Measurements from ENCODE around the gene SENP6.

SENP6 gene

DNA sequence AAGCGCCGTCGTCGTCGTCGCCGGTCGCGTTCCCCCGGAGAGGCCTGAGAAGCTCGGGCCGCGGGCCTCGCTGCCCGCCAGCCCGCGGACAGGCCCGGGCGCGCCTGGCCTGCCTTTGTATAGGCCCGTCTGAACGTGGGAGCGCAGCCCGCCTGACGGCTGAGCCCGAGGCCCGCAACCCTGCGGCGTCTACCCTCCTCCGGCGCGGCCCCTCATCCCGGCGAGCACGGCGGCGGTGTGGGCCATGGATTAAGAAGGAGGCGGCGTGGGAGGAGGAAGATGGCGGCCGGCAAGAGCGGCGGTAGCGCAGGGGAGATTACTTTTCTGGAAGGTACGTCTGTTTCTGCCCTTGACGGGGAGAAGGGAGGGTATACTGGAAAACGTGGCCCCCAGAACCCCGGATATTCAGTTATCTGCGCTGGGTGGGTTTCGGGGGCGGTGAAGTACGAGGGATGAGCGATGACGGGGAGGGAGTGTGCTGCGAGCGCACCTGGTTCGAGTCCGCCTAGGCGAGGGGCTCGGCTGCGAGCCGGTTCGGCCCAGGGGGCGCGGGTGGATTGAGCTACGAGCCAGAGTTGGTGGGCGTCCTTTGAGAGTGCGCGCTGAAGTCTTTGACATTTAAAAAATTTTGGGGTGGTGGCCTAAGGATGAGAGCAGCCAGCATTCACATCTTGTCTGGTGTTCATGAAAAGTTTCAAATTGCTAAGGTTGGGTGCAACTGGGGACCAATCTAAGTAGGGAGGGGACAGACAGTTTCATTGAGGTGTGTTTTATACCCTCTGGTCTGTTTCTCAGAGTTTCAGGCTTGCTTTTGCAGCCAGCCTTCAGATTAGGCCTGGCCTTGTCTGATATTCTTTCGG lies 796 bp downstream of the SENP6 start:
- TF ChIP-seq ESRRG (CRISPR knock-in tag; IDR thresholded peaks at IDR 0.05) (no peak), RARB (CRISPR knock-in tag; IDR thresholded peaks at IDR 0.05) (no peak), ZFP3 (CRISPR knock-in tag; IDR thresholded peaks at IDR 0.05) (no peak), ZC3H10 (CRISPR knock-in tag; IDR thresholded peaks at IDR 0.05) (no peak), ZNF565 (CRISPR knock-in tag; conservative IDR thresholded peaks at IDR 0.05; ENCODE audit: low read depth) (no peak), BACH2 (CRISPR knock-in tag; IDR thresholded peaks at IDR 0.05; ENCODE audit: borderline replicate concordance) (no peak), ZNF8 (CRISPR knock-in tag; IDR thresholded peaks at IDR 0.05) (no peak), OSR1 (CRISPR knock-in tag; IDR thresholded peaks at IDR 0.05) (no peak), GLIS3 (CRISPR knock-in tag; IDR thresholded peaks at IDR 0.05) (no peak), ZNF70 (CRISPR knock-in tag; IDR thresholded peaks at IDR 0.05) (no peak), ARNTL (CRISPR knock-in tag; IDR thresholded peaks at IDR 0.05; ENCODE audit: borderline replicate concordance, low read depth) (no peak), CSDC2 (CRISPR knock-in tag; IDR thresholded peaks at IDR 0.05) (no peak), ZFP30 (CRISPR knock-in tag; IDR thresholded peaks at IDR 0.05) (no peak), PPARA (CRISPR knock-in tag; IDR thresholded peaks at IDR 0.05; ENCODE audit: borderline replicate concordance) (no peak)
- TF ChIP-seq, protein P1, sequence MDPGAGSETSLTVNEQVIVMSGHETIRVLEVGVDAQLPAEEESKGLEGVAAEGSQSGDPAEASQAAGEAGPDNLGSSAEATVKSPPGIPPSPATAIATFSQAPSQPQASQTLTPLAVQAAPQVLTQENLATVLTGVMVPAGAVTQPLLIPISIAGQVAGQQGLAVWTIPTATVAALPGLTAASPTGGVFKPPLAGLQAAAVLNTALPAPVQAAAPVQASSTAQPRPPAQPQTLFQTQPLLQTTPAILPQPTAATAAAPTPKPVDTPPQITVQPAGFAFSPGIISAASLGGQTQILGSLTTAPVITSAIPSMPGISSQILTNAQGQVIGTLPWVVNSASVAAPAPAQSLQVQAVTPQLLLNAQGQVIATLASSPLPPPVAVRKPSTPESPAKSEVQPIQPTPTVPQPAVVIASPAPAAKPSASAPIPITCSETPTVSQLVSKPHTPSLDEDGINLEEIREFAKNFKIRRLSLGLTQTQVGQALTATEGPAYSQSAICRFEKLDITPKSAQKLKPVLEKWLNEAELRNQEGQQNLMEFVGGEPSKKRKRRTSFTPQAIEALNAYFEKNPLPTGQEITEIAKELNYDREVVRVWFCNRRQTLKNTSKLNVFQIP (CRISPR knock-in tag; IDR thresholded peaks at IDR 0.05; ENCODE audit: borderline replicate concordance, low read depth): no peak
- TF ChIP-seq, protein P2, sequence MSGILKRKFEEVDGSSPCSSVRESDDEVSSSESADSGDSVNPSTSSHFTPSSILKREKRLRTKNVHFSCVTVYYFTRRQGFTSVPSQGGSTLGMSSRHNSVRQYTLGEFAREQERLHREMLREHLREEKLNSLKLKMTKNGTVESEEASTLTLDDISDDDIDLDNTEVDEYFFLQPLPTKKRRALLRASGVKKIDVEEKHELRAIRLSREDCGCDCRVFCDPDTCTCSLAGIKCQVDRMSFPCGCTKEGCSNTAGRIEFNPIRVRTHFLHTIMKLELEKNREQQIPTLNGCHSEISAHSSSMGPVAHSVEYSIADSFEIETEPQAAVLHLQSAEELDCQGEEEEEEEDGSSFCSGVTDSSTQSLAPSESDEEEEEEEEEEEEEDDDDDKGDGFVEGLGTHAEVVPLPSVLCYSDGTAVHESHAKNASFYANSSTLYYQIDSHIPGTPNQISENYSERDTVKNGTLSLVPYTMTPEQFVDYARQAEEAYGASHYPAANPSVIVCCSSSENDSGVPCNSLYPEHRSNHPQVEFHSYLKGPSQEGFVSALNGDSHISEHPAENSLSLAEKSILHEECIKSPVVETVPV (CRISPR knock-in tag; IDR thresholded peaks at IDR 0.05): no peak
- TF ChIP-seq, protein P3, sequence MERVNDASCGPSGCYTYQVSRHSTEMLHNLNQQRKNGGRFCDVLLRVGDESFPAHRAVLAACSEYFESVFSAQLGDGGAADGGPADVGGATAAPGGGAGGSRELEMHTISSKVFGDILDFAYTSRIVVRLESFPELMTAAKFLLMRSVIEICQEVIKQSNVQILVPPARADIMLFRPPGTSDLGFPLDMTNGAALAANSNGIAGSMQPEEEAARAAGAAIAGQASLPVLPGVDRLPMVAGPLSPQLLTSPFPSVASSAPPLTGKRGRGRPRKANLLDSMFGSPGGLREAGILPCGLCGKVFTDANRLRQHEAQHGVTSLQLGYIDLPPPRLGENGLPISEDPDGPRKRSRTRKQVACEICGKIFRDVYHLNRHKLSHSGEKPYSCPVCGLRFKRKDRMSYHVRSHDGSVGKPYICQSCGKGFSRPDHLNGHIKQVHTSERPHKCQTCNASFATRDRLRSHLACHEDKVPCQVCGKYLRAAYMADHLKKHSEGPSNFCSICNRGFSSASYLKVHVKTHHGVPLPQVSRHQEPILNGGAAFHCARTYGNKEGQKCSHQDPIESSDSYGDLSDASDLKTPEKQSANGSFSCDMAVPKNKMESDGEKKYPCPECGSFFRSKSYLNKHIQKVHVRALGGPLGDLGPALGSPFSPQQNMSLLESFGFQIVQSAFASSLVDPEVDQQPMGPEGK (CRISPR knock-in tag; IDR thresholded peaks at IDR 0.05; ENCODE audit: borderline replicate concordance): no peak
- TF ChIP-seq, protein P4, sequence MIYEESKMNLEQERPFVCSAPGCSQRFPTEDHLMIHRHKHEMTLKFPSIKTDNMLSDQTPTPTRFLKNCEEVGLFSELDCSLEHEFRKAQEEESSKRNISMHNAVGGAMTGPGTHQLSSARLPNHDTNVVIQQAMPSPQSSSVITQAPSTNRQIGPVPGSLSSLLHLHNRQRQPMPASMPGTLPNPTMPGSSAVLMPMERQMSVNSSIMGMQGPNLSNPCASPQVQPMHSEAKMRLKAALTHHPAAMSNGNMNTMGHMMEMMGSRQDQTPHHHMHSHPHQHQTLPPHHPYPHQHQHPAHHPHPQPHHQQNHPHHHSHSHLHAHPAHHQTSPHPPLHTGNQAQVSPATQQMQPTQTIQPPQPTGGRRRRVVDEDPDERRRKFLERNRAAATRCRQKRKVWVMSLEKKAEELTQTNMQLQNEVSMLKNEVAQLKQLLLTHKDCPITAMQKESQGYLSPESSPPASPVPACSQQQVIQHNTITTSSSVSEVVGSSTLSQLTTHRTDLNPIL (CRISPR knock-in tag; IDR thresholded peaks at IDR 0.05; ENCODE audit: low read depth): no peak
- peak; percentile 75 for ATAC-seq

DNA sequence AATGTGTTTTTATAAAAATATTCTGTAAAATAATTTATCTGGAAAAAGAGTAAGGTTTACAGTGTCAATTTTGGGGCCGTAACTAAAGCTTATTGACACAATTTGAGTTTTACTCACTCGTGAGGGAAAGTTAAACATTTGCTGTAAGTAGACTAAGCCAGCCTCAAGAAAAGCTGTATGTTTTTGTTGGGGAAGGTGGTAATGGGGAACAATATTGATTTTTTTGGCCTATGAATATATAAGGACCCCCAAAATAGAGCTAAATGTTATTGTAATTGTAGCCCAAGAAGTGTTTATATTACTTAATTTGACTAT lies 1.4 kb downstream of the SENP6 start:
- no peak for ATAC-seq
- TF ChIP-seq OSR1 (CRISPR knock-in tag; IDR thresholded peaks at IDR 0.05) (no peak), ZC3H10 (CRISPR knock-in tag; IDR thresholded peaks at IDR 0.05) (no peak), PPARA (CRISPR knock-in tag; IDR thresholded peaks at IDR 0.05; ENCODE audit: borderline replicate concordance) (no peak), SNAI2 (CRISPR knock-in tag; IDR thresholded peaks at IDR 0.05) (no peak), ZFP3 (CRISPR knock-in tag; IDR thresholded peaks at IDR 0.05) (no peak), BACH2 (CRISPR knock-in tag; IDR thresholded peaks at IDR 0.05; ENCODE audit: borderline replicate concordance) (no peak)

DNA sequence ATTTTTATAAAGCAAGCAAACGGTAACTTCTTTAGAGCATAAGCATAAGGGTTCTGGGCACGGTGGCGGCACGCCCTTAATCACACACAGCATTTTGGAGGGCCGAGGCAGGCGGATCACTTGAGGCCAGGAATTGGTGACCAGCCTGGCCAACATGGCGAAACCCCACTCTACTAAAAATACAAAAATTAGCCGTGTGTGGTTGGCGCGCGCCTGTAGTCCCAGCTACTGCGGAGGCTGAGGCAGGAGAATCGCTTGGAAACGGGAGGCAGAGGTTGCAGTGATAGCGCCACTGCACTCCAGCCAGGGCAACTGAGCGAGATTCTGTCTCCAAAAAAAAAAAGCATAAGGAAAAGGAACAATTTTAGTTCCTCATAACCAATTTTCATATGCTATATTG lies 2.6 kb downstream of the SENP6 start:
- no peak for ATAC-seq
- no peak for TF ChIP-seq PPARA (CRISPR knock-in tag; IDR thresholded peaks at IDR 0.05; ENCODE audit: borderline replicate concordance)
- no peak for TF ChIP-seq ZNF70 (CRISPR knock-in tag; IDR thresholded peaks at IDR 0.05)
- TF ChIP-seq, protein P3 (CRISPR knock-in tag; IDR thresholded peaks at IDR 0.05; ENCODE audit: borderline replicate concordance): no peak
- no peak for TF ChIP-seq TCF4 (CRISPR knock-in tag; IDR thresholded peaks at IDR 0.05; ENCODE audit: borderline replicate concordance)
- no peak for TF ChIP-seq TOX (CRISPR knock-in tag; IDR thresholded peaks at IDR 0.05; ENCODE audit: borderline replicate concordance)
- no peak for TF ChIP-seq GLIS3 (CRISPR knock-in tag; IDR thresholded peaks at IDR 0.05)
- TF ChIP-seq, protein P1 (CRISPR knock-in tag; IDR thresholded peaks at IDR 0.05; ENCODE audit: borderline replicate concordance, low read depth): no peak
- TF ChIP-seq ZFP30 (CRISPR knock-in tag; IDR thresholded peaks at IDR 0.05): no peak
- no peak for TF ChIP-seq CSDC2 (CRISPR knock-in tag; IDR thresholded peaks at IDR 0.05)
- TF ChIP-seq OSR1 (CRISPR knock-in tag; IDR thresholded peaks at IDR 0.05): no peak
- TF ChIP-seq, protein P4 (CRISPR knock-in tag; IDR thresholded peaks at IDR 0.05; ENCODE audit: low read depth): no peak
- no peak for TF ChIP-seq BACH2 (CRISPR knock-in tag; IDR thresholded peaks at IDR 0.05; ENCODE audit: borderline replicate concordance)
